ENCODE data around the gene ABCC8.
"Not testable (repeated sequence)": the region's sequence is repeated elsewhere in the genome, so short reads cannot be mapped to it uniquely, and the experiment has no call there.

Gene ABCC8

GRCh38 chr11:17428261-17428660 is 48.4 kb downstream of the ABCC8 start:
- DNase-seq (ENCODE audit: low read depth) = no peak

GRCh38 chr11:17426233-17426632 is 50.4 kb downstream of the ABCC8 start:
- not testable (repeated sequence) for DNase-seq (ENCODE audit: low read depth)

- DNase-seq (ENCODE audit: low read depth) = no peak
These were observed 52.9 kb downstream of the ABCC8 start for GRCh38 chr11:17423533-17424310.

DNA sequence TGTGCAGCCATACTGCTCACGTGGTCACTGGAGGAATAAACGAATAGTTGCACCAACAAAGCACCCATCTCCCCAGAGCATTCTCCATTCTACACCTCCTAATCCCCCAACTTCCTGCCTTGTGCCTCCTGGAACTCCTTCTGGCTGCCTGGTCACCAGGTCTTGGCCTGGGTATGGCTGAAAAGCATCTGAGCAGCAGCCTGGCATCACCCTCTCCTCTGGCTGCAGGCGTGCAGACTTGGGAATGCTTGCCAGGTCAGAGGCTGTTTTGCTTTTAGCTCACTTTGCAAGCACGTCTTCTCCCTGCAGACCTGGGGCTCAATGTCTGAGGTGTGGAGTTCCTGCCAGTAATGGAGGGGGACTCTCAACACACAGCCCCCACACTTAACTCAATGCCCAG is 54.9 kb downstream of the ABCC8 start:
- no peak for DNase-seq (ENCODE audit: low read depth)

- no peak for DNase-seq (ENCODE audit: low read depth)
These were observed 58.1 kb downstream of the ABCC8 start for GRCh38 chr11:17418444-17419081.

- no peak for DNase-seq (ENCODE audit: low read depth)
These were observed 60.2 kb downstream of the ABCC8 start for GRCh38 chr11:17416492-17416891.

GRCh38 chr11:17415523-17416104 is 61.0 kb downstream of the ABCC8 start:
- DNase-seq (ENCODE audit: low read depth) = no peak

GRCh38 chr11:17414992-17415391 is 61.7 kb downstream of the ABCC8 start:
- DNase-seq (ENCODE audit: low read depth) = no peak

- DNase-seq (ENCODE audit: low read depth) = no peak
These were observed 62.3 kb downstream of the ABCC8 start for GRCh38 chr11:17414317-17414737.

DNA sequence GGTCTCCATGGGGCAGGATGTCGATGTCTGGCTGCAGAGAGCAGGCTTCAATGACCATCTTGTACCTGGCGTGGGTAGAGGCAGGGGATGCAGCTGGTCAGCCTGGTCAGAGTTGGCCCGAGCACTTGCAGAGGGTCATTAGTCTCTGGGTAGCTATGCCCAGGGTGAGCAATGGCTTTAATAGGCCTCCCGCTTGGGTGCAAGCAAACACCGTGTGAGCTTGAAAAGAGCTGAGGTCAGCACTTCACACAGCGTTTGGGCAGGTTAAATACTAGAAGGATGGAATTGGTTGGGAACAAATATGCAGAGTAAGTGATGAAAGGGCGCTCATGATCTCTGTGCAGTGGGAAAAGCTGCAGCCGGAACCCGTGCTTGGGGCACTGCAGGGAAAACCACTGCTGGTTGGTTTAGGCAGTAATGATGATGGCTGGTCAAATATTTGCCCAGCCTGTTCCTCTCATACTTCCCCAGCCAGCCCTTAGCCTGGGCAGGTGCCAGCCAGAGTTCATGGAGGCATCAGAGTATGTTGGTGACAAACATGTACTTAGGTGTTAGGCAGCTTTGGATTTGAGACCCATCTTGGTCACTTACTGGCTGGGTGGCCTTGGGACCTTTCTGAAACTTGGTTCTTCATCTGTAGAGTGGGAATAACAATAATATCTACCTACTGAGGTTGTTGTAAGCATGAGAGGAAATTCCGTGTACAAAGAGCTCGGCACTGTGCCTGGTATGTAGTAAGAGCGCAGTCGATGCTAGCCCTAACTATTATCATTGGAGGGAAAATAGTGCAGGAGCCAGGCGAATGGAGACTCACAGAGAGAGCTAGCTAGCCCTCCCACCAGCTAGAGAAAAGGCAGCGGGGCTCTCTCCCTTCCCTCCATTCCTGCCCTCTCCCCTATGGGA is 63.0 kb downstream of the ABCC8 start:
- no peak for DNase-seq (ENCODE audit: low read depth)

GRCh38 chr11:17412488-17413180 is 64.0 kb downstream of the ABCC8 start:
- DNase-seq (ENCODE audit: low read depth) = no peak

- DNase-seq (ENCODE audit: low read depth) = no peak
These were observed 65.2 kb downstream of the ABCC8 start for GRCh38 chr11:17411418-17411817.

GRCh38 chr11:17410606-17411379 is 65.9 kb downstream of the ABCC8 start:
- no peak for DNase-seq (ENCODE audit: low read depth)

DNA sequence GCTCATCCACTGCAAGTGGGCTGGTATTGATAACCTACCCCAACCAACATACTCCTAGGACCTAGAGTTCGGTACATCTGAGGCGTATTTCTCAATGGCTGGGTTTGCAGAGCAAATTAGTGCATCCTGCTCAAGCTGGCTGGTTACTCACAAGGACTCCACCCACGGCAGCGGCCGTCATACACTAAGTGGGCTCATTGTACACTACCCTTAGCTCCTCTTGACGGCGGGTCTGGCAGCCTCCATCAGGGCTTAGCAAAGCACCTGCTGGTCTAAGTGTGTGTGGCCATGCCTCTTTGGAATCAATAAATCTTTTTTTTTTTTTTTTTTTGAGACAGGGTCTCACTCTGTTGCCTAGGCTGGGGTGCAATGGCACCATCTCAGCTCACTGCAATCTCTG is 68.0 kb downstream of the ABCC8 start:
- no peak for DNase-seq (ENCODE audit: low read depth)

DNA sequence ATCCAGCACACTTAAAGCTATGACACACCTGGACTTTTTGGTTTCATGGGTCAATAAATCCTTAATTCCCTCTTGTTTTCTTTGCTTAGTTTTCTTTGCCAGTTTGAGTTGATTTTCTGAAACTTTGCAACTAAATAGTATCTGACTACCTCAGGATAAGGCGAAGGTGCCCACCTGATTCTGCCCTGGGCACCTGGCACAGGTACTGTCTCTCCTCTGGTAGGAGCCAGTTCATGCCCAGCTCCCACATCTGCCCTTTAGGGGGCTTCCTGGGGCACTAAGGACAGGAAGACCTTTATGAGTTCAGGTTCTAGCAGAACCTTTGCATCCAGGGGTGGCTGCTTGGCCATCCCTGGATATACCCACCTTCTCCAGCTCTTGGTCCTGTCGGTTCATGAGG is 68.6 kb downstream of the ABCC8 start:
- DNase-seq (ENCODE audit: low read depth) = no peak

DNA sequence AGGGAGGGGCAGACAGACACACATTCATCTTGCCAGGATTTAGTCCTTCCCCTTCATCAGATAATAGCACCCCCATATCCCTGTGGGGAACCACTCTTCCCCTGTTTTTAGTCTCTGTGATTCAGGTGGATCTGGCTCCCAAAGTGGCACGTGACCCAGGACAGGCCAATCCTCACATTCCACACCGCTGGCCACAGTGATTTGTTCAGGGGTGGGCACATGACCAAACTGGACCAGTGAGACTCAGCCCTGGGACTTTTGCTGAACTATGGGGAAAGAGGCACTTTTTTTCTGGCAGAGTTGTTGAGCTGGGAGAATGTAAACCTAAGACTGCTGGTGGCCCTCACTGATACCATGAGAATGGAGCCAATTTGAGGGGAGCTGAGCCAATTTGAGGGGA is 69.1 kb downstream of the ABCC8 start:
- no peak for DNase-seq (ENCODE audit: low read depth)

GRCh38 chr11:17406818-17407149 is 69.9 kb downstream of the ABCC8 start:
- no peak for DNase-seq (ENCODE audit: low read depth)

DNA sequence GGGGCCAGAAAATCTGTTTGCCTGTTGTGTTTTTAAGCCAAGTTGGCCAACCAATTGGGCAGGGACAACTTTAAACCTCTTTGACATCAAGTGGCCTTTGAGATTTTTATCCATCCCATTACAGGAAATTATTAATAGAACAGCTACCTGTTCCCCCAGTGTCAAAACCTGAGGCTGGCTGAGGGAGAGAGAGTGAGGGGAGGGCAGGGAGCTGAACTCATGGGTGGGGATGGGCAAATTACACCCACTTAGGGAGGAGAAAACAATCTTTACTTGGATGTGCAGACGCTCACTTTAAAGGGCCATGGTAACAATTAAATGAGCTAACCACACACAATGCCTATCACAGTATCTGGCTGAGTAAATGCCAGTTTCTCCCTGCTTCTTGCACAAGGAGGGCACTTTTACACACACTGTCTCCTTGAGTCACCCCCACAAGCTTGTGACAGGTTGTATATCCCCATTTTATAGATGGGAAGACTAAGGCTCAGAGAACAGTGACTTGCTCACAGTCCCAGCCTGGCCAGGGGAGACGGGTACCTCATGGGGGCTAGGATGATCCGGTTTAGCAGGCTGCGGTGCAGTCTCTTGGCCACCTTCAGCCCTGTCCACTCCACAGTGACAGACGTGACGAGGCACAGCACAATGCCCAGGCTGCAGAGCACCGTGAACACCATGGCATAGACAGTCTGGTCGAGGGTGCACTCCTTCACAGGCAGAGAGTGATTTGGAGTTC is 70.4 kb downstream of the ABCC8 start:
- DNase-seq (ENCODE audit: low read depth) = no peak

- no peak for DNase-seq (ENCODE audit: low read depth)
These were observed 71.2 kb downstream of the ABCC8 start for GRCh38 chr11:17405232-17406005.
